Measurements from ENCODE around the gene PSD2. TPM values are rescaled to one million over a fixed set of nuclear protein-coding genes. Genes with fewer than 3 reads are reported as not detected.

Gene PSD2
- total RNA-seq, 4 donors from 2014 or later, result 0.30 to 0.76 TPM; not detected in 2

DNA sequence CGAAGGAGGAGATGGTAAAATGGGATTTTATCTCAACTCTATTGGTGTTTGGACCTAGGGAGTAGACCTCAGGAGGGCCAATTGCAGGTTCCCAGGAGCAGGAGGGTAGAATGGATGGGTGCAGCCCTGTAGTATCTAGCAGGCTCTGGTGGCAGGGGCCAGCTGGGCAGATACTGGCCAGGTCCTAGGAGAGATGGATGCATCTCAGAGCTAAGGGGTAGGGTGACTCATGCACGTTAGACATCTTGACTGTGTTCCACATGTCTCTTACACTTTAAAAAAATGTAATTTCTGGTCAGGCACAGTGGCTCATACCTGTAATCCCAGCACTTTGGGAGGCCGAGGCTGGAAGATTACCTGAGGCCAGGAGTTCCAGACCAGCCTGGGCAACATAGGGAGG lies 22.4 kb downstream of the PSD2 start:
- no peak for DNase-seq
- Histone ChIP-seq H3K27ac (no peak overlapping the region), H3K36me3 (no peaks in the 10 kb centered on the region), H3K27me3 (no peaks in the 10 kb centered on the region), H3K9me3 (no peaks in the 10 kb centered on the region), H3K4me1 (no peaks in the 10 kb centered on the region), H3K4me3 (no peak overlapping the region)
- intact Hi-C loops (cut with DNase I; ENCODE audit: low total_unique reads), result no loop called here
- TF ChIP-seq, protein P1, sequence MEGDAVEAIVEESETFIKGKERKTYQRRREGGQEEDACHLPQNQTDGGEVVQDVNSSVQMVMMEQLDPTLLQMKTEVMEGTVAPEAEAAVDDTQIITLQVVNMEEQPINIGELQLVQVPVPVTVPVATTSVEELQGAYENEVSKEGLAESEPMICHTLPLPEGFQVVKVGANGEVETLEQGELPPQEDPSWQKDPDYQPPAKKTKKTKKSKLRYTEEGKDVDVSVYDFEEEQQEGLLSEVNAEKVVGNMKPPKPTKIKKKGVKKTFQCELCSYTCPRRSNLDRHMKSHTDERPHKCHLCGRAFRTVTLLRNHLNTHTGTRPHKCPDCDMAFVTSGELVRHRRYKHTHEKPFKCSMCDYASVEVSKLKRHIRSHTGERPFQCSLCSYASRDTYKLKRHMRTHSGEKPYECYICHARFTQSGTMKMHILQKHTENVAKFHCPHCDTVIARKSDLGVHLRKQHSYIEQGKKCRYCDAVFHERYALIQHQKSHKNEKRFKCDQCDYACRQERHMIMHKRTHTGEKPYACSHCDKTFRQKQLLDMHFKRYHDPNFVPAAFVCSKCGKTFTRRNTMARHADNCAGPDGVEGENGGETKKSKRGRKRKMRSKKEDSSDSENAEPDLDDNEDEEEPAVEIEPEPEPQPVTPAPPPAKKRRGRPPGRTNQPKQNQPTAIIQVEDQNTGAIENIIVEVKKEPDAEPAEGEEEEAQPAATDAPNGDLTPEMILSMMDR (IDR thresholded peaks at IDR 0.05), result no peak
- no peak for TF ChIP-seq POLR2A (IDR thresholded peaks at IDR 0.05)

DNA sequence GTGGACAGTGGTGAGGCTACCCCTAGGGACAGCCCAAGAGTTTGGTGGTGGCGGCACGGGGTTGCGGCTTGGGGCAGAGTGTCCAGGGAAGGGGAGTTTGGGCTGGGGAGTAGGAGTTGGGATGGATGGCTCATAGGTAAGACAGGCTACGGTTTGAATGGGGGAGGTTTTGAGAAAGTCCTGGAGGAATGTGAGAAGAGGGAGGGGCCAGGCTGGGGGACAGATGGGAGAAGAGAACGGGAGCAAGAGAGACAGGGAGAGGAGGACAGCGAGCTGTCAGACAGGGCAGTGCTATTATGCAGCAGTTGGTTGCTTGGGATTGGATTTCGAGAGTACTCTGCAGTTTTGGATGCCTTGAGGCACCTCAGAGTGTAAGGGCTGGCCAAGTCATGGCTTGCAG lies 24.5 kb downstream of the PSD2 start:
- intact Hi-C loops (cut with DNase I; ENCODE audit: low total_unique reads), result no loop called here
- no peak overlapping the region for H3K27ac ChIP-seq
- no peak for DNase-seq

DNA sequence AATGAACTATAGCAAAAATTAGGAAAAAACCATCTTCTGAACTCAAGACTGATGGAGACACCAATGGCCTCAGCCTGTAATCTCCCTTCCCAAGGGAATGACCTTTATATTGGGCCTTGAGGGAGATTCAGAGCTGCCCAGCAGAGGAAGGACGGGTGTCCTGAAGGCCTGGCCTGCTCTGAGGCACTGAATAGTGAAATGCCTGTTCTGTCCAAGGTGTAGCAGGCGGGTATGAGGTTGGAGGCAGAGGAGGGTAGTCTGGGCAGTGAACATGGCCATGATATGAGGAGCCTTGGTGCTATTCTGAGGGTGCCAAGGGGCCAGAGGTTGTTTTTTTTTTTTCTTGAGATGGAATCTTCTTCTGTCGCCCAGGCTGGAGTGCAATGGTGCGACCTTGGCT lies 25.0 kb downstream of the PSD2 start:
- H3K27ac ChIP-seq, result no peak overlapping the region
- H3K36me3 ChIP-seq, result no peaks in the 10 kb centered on the region
- H3K27me3 ChIP-seq, result no peaks in the 10 kb centered on the region
- intact Hi-C loops (cut with DNase I; ENCODE audit: low total_unique reads), result no loop called here
- DNase-seq, result no peak
- H3K9me3 ChIP-seq, result no peaks in the 10 kb centered on the region
- TF ChIP-seq POLR2A (IDR thresholded peaks at IDR 0.05), result no peak
- TF ChIP-seq, protein P1 (IDR thresholded peaks at IDR 0.05), result no peak
- H3K4me3 ChIP-seq, result no peak overlapping the region
- H3K4me1 ChIP-seq, result no peaks in the 10 kb centered on the region

More for the DNA sequence above, 24.5 kb downstream of the PSD2 start:
- no peaks in the 10 kb centered on the region for H3K4me1 ChIP-seq
- no peak overlapping the region for H3K4me3 ChIP-seq
- no peaks in the 10 kb centered on the region for H3K36me3 ChIP-seq
- H3K9me3 ChIP-seq, result no peaks in the 10 kb centered on the region
- TF ChIP-seq, protein P1 (IDR thresholded peaks at IDR 0.05), result no peak
- TF ChIP-seq POLR2A (IDR thresholded peaks at IDR 0.05), result no peak
- no peaks in the 10 kb centered on the region for H3K27me3 ChIP-seq

DNA sequence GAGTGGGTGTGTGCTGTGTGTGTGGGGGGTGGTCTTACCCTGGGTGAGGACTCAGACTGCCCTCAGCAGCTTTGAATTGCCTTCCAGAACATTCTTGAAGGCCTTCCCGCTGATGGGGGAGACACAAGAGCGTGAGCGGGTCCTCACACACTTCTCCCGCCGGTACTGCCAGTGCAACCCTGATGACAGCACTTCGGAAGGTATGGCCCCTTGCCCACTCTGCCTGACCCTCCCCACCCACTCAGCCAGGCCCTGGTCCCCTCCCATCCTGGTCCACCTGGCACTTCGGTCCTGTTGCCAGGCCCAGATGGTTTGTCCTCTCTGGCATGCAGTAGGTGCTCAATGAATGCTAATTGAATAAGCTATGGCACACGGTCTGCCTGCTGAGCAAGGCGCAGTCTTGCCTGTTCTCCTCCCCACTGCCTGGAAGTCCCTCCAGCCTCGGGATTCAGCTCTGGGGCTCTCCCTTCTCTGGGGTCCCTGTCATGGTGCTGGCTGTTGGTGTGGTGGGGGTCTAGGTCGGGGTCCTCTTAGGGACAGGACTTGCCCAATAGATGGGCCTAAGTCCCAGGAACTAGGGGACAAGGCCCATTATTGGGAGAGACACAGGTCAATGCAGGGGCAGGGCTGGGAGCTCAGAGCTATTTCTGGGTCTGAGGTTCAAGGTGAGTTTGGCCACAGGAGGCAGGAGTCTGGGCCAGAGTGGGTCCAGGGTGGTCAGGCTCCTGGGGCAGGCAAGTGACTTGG lies 26.4 kb downstream of the PSD2 start:
- Histone ChIP-seq H3K27ac (no peak overlapping the region), H3K36me3 (no peaks in the 10 kb centered on the region), H3K4me1 (no peaks in the 10 kb centered on the region), H3K27me3 (no peaks in the 10 kb centered on the region), H3K4me3 (no peak overlapping the region), H3K9me3 (no peaks in the 10 kb centered on the region)
- DNase-seq, result no peak
- TF ChIP-seq POLR2A (IDR thresholded peaks at IDR 0.05), result no peak
- TF ChIP-seq, protein P1 (IDR thresholded peaks at IDR 0.05), result no peak
- intact Hi-C loops (cut with DNase I; ENCODE audit: low total_unique reads), result no loop called here

DNA sequence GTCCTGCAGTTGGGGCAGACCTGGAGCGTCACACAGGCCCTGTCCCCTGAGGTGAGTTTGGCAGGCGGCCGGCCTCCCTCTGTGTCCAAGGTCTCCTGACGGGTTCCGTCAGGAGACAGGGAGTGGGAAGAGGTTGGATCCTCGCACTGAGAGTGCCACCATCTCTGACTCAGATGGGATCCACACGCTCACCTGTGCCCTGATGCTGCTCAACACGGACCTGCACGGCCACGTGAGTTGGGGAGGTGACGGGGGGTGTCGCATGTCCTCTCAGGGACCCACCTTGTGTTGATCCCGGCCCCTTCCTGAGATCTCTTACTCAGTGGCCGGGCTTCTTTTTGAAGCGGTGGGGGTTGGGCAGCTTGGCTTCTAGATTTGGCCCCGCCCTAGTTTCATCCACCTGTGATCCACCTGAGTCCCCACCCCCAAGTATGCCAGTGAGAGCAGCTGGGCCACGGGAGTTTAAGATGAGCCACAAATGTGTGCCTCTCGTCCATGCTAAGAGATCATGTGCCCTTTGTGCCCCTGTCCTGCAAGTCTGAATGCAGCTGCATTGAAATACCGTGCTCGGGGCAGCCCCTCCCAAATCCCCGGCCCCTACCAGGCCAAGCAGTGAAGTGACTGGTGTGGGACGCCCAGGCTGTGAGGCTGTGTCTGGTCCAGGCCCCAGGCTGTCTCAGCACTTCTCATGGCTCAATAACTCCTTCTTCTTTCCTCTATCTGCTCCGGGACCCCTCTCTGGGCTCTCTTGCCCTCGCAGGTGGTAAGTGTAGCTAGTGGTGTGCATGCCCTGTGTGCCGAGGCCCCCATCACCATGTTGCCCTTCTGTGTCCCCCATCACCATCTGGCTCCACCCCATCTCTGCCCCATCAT lies 27.2 kb downstream of the PSD2 start:
- Histone ChIP-seq H3K27ac (no peak overlapping the region), H3K9me3 (no peaks in the 10 kb centered on the region), H3K36me3 (no peaks in the 10 kb centered on the region), H3K4me1 (no peaks in the 10 kb centered on the region), H3K27me3 (no peaks in the 10 kb centered on the region), H3K4me3 (no peak overlapping the region)
- intact Hi-C loops (cut with DNase I; ENCODE audit: low total_unique reads), result no loop called here
- TF ChIP-seq, protein P1 (IDR thresholded peaks at IDR 0.05), result no peak
- no peak for DNase-seq
